H1 (cell line): ENCODE data around the gene IRAK3. TPM values are rescaled to one million over a fixed set of nuclear protein-coding genes. Genes with fewer than 3 reads are reported as not detected.

ENCODE experiments used
- ATF3 ChIP-seq: IDR thresholded peaks from 2 replicates; pipeline ENCODE4 v1.6.1; 2011; ENCODE audit warnings: low read depth, mild to moderate bottlenecking, low read length; ENCODE audit not compliant: insufficient read depth
- CEBPB ChIP-seq: IDR thresholded peaks from 2 replicates; pipeline ENCODE4 v1.6.1; 2012; ENCODE audit warnings: low read depth, low read length
- CHD7 ChIP-seq: fragments of 300-600 bp; sonication (generic); IDR thresholded peaks from 2 replicates; pipeline ENCODE4 v1.7.1; 2012; ENCODE audit warnings: low read length, moderate library complexity, mild to moderate bottlenecking, inconsistent platforms; ENCODE audit not compliant: insufficient replicate concordance
- CTBP2 ChIP-seq: IDR thresholded peaks from 2 replicates; pipeline ENCODE4 v1.7.0; 2011; ENCODE audit warnings: borderline replicate concordance, mild to moderate bottlenecking, moderate library complexity, mixed read lengths, low read length; ENCODE audit not compliant: insufficient read depth, insufficient read length
- RAD21 ChIP-seq, 2 experiments: IDR thresholded peaks in 1 of 2; conservative IDR thresholded peaks in 1 of 2; 2 replicates each; pipeline ENCODE4 v1.6.1; 2011; ENCODE audit warnings: low read depth in 2 of 2, low read length in 2 of 2, improper control_type of control experiment in 1 of 2, inconsistent platforms in 1 of 2, mild to moderate bottlenecking in 1 of 2, moderate library complexity in 1 of 2
- RBBP5 ChIP-seq: IDR thresholded peaks from 2 replicates; pipeline ENCODE4 v1.7.1; 2012; ENCODE audit warnings: low read depth, mild to moderate bottlenecking, inconsistent platforms, low read length, moderate library complexity, borderline replicate concordance
- RFX5 ChIP-seq: IDR thresholded peaks from 2 replicates; pipeline ENCODE4 v1.6.1; 2011; ENCODE audit warnings: low read depth, low read length, improper control_type of control experiment, borderline replicate concordance
- SAP30 ChIP-seq: fragments of 300-600 bp; sonication (generic); IDR thresholded peaks from 2 replicates; pipeline ENCODE4 v1.7.1; 2012; ENCODE audit warnings: low read length, moderate library complexity, mild to moderate bottlenecking, inconsistent platforms; ENCODE audit not compliant: insufficient read depth, insufficient replicate concordance
- TAF7 ChIP-seq: optimal IDR thresholded peaks from 2 replicates; pipeline ENCODE3; 2011; ENCODE audit warnings: low read depth, mild to moderate bottlenecking, inconsistent platforms, low read length, moderate library complexity, borderline replicate concordance
- polyA plus RNA-seq, 7 experiments: library from polyadenylated mRNA; depleted of rRNA in 3 of 7; stranded (reverse) in 5 of 7; unstranded in 2 of 7; fragments of >200 nt in 5 of 7; fragments of 200-250 nt in 2 of 7; gene quantifications; 1 replicate in 5 of 7; 2 replicates in 1 of 7; 4 replicates in 1 of 7; pipeline versions ENCODE4 v1.2.1 to v1.2.3, GENCODE V29; 2011 to 2013; ENCODE audit warnings: missing spikeins in 2 of 7, mixed read lengths in 2 of 7
- total RNA-seq: library from RNA; stranded (reverse); fragmentation: NEBNext Ultra II Directional; extraction: Animal tissue kit (Norgen Biotek cat#: 25700); gene quantifications from 2 replicates; pipeline ENCODE4 v1.2.1, GENCODE V29; 2021
- TF ChIP-seq, protein P1 (sequence below): IDR thresholded peaks from 2 replicates; pipeline ENCODE4 v1.6.1; 2012; ENCODE audit warnings: inconsistent platforms

Gene IRAK3
- total and polyA plus RNA-seq, 2 of the 8 experiments (the other 6 are each of a cell fraction or from before 2014, with no cell fraction given) = 0.51 to 2.2 TPM

DNA sequence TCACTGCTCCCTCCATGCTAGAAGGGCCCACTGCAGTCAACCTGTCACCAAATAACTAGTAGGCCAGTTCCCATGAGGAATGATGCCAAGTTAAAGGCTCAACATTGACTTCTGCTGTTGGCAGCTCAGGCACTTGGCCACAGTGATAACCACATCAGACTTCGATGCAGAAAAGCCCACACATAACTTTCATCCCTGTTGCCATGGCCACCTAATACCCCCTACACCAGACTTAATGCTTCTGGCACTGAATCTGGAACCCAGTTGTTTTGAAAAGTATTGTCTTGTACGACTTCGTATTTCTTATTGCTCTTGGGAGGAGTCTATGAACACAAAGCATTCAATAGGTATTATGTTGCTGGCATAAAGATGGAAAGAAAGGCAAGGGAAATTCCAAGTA lies 69.0 kb downstream of the IRAK3 start (continued):
- TF ChIP-seq CHD7 (no peak), RFX5 (no peak), SAP30 (no peak), ATF3 (no peak), RAD21 (IDR thresholded peaks at IDR 0.05 in 1 of 2, conservative IDR thresholded peaks at IDR 0.05 in 1 of 2; ENCODE audit: low read depth in 2 of 2, low read length in 2 of 2) (no peak), CTBP2 (no peak), CEBPB (no peak), RBBP5 (no peak), TAF7 (no peak)
- TF ChIP-seq, protein P1, sequence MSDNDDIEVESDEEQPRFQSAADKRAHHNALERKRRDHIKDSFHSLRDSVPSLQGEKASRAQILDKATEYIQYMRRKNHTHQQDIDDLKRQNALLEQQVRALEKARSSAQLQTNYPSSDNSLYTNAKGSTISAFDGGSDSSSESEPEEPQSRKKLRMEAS = no peak
